Measurements from ENCODE around the gene CNTNAP5.

The CNTNAP5 gene

DNA sequence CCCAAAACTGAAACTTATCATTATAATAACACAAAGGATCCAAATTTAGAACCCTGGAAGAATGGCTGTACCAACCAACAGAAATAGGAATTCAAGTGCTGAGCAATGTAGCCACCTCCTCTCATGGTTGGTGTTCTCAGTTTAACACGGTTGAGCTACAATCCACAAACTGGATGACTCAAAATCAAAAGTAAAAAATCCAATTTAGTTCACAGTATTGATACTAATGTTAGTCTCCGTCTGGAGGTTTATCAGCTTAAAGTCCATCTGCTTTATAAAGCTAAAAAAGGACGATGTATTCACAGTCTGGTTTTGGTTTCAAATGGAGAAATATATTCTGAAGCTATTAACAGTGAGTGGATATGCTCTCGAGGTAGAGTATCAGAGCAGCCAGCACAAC lies 40.5 kb downstream of the CNTNAP5 start:
- TF ChIP-seq, protein P1, sequence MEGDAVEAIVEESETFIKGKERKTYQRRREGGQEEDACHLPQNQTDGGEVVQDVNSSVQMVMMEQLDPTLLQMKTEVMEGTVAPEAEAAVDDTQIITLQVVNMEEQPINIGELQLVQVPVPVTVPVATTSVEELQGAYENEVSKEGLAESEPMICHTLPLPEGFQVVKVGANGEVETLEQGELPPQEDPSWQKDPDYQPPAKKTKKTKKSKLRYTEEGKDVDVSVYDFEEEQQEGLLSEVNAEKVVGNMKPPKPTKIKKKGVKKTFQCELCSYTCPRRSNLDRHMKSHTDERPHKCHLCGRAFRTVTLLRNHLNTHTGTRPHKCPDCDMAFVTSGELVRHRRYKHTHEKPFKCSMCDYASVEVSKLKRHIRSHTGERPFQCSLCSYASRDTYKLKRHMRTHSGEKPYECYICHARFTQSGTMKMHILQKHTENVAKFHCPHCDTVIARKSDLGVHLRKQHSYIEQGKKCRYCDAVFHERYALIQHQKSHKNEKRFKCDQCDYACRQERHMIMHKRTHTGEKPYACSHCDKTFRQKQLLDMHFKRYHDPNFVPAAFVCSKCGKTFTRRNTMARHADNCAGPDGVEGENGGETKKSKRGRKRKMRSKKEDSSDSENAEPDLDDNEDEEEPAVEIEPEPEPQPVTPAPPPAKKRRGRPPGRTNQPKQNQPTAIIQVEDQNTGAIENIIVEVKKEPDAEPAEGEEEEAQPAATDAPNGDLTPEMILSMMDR (IDR thresholded peaks at IDR 0.05; ENCODE audit: low read depth, low read length) = no peak
- Histone ChIP-seq H3K27me3 (ENCODE audit: insufficient read depth, low read depth, severe bottlenecking) (no peaks in the 10 kb centered on the region), H3K36me3 (no peaks in the 10 kb centered on the region), H3K4me3 (ENCODE audit: low read depth, low read length) (no peak overlapping the region), H3K9me3 (ENCODE audit: severe bottlenecking) (no peaks in the 10 kb centered on the region), H3K27ac (no peak overlapping the region)
- no peak for DNase-seq

DNA sequence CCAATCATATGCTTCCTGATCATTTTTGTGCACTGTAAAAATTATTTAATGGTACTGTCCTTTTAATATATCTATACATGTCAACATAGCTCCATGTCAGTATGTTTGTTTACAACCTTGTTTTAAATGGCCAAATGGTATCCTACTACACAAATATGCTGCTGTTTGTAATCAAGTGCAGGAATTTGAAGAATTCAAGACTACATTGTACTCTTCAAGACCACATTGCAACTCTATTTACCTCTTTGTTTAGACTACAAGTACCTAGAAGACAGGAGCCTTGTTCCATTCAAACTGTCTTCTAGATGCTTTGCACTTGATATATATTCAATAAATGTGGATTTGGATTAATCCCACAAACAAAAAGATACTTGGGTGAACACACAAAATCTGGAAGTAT lies 41.7 kb downstream of the CNTNAP5 start:
- TF ChIP-seq, protein P1 (IDR thresholded peaks at IDR 0.05; ENCODE audit: low read depth, low read length) = no peak
- no peak for DNase-seq
- Histone ChIP-seq H3K27ac (no peak overlapping the region), H3K27me3 (ENCODE audit: insufficient read depth, low read depth, severe bottlenecking) (no peaks in the 10 kb centered on the region), H3K9me3 (ENCODE audit: severe bottlenecking) (no peaks in the 10 kb centered on the region), H3K36me3 (no peaks in the 10 kb centered on the region), H3K4me3 (ENCODE audit: low read depth, low read length) (no peak overlapping the region)

DNA sequence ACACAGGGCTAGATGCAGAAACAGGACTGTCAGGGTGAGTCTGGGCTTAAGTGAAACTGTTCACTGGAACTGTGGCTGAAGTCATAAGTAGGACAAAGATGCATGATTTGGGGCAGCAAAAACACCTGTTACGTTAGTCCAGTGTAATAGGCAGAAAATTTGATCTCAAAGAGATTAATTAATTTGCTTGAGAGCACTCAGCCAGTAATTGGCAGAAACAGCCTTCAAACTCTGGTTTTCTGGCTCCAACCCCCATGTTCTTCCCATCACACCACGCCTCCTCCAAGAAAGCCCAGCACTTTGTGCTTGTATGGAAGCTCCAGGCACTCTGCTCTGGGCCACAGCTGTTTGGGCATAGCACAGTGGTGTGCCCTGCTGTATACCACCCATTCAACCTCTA lies 54.0 kb downstream of the CNTNAP5 start:
- TF ChIP-seq, protein P1 (IDR thresholded peaks at IDR 0.05; ENCODE audit: low read depth, low read length) = no peak
- no peaks in the 10 kb centered on the region for H3K27me3 ChIP-seq (ENCODE audit: insufficient read depth, low read depth, severe bottlenecking)
- no peak overlapping the region for H3K27ac ChIP-seq
- H3K9me3 ChIP-seq (ENCODE audit: severe bottlenecking) = no peaks in the 10 kb centered on the region
- no peak overlapping the region for H3K4me3 ChIP-seq (ENCODE audit: low read depth, low read length)
- H3K36me3 ChIP-seq = no peaks in the 10 kb centered on the region
- no peak for DNase-seq

DNA sequence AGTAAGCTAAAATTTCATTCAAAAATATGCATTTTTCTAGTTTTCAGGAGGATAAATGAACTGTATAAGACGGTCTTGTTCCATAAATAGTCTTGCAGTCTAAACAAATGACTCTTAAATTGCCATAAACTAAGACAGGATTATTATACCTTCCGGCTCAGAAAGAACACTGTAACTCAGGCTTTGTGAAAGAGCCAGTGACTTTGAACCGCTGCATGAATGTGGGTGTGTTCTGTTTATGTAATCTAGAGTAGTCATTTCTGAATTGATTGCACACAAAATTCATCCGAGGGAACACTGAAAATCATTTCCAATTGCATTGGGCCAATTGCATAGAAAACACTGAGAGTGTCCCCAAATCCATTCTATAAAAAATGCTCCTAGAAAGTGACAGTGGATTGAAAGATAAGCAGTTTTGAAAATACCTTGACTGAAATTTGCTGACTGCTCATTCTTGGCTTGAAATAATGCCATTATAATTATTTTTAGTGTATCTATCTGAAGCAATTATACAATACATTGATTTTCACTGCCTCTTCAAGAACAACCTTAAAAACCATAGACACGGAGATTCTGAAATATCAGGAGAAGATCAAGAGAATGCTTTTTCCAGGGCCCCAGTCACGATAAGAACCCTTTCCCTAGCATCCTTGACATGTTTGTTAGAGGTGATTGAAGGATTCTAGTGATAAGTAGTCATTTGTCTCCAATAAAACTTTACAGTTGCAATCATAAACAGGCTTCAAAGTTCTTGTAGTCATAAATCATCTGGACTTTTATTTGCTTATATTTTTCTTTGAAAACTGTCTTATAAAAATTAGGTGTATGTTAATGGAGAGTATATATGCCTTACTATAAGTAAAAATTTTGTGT lies 55.4 kb downstream of the CNTNAP5 start:
- Histone ChIP-seq H3K27me3 (ENCODE audit: insufficient read depth, low read depth, severe bottlenecking) (no peaks in the 10 kb centered on the region), H3K27ac (no peak overlapping the region), H3K4me3 (ENCODE audit: low read depth, low read length) (no peak overlapping the region), H3K9me3 (ENCODE audit: severe bottlenecking) (no peaks in the 10 kb centered on the region), H3K36me3 (no peaks in the 10 kb centered on the region)
- DNase-seq = no peak
- TF ChIP-seq, protein P1 (IDR thresholded peaks at IDR 0.05; ENCODE audit: low read depth, low read length) = no peak

DNA sequence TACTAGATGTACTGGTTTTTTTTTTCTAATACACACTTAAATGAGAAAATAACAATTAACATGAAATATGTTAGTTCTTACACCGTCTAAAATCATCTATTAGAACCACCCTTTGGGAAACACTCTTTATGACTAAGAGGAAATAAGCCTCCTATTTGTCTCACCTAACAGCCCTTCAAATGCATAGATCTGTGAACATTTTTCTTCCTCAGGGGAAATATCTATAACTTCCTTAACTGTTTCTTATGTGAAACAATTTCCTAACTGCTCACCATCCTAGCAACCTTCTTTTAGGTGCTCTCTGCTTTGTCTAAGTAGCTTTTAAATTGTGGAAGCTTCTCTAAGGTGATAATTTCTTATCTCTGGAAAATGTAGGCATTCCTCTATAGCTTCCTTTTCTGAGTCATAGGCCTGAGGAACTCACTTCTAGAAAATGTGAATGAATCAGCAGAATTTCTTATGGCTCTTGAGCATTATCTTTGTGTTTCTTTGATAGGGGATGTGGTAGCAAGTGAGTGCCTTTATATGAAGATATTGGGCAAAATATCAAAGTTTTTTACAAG lies 56.1 kb downstream of the CNTNAP5 start:
- no peaks in the 10 kb centered on the region for H3K9me3 ChIP-seq (ENCODE audit: severe bottlenecking)
- DNase-seq = no peak
- H3K27me3 ChIP-seq (ENCODE audit: insufficient read depth, low read depth, severe bottlenecking) = no peaks in the 10 kb centered on the region
- no peak overlapping the region for H3K27ac ChIP-seq
- TF ChIP-seq, protein P1 (IDR thresholded peaks at IDR 0.05; ENCODE audit: low read depth, low read length) = no peak
- H3K36me3 ChIP-seq = no peaks in the 10 kb centered on the region
- H3K4me3 ChIP-seq (ENCODE audit: low read depth, low read length) = no peak overlapping the region
